A673 (cell line): ENCODE data around the gene HDAC4. TPM values are rescaled to one million over a fixed set of nuclear protein-coding genes. Genes with fewer than 3 reads are reported as not detected.
"Not testable (repeated sequence)": the region's sequence is repeated elsewhere in the genome, so short reads cannot be mapped to it uniquely, and the experiment has no call there.

Experiments
- BruUV-seq: library from RNA; stranded (reverse); fragments of 400-500 nt; replicated peaks from 2 replicates; lab custom pipeline; 2021; lab: Mats Ljungman, UMichigan
- CTCF ChIA-PET: fragments of 300-600 bp; sonication (Branson Sonifier 250); formaldehyde crosslinking; loops from one replicate; lab custom pipeline; 2022; ENCODE audit warnings: antibody characterized with exemption; lab: Charles Lee
- POLR2A ChIA-PET: fragments of 300-600 bp; sonication (Branson Sonifier 250); formaldehyde crosslinking; loops from one replicate; lab custom pipeline; 2022; ENCODE audit warnings: antibody characterized with exemption; ENCODE audit not compliant: low non-redundant PET; lab: Charles Lee
- DNase-seq: peaks from one replicate; pipeline ENCODE4 v3.0.0-alpha.2; 2015; ENCODE audit warnings: low spot score
- H3K27ac ChIP-seq: fragments of 200-600 bp; sonication (generic); 2 replicates; pipeline ENCODE4 v1.5.1; 2016; ENCODE audit warnings: mixed run types, low read depth, mild to moderate bottlenecking, mixed read lengths, antibody characterized with exemption, low read length; ENCODE audit not compliant: poor library complexity, severe bottlenecking
- H3K27me3 ChIP-seq: fragments of 200-600 bp; sonication (generic); replicated peaks from 2 replicates; pipeline ENCODE4 v1.6.1; 2017; ENCODE audit warnings: mixed run types, low read depth, mild to moderate bottlenecking, mixed read lengths, antibody characterized with exemption, low read length; ENCODE audit not compliant: insufficient read depth, poor library complexity
- H3K36me3 ChIP-seq: fragments of 200-600 bp; sonication (generic); 2 replicates; pipeline ENCODE4 v1.6.1; 2016; ENCODE audit warnings: mixed run types, mild to moderate bottlenecking, mixed read lengths, antibody characterized with exemption, low read length; ENCODE audit not compliant: insufficient read depth, poor library complexity, severe bottlenecking
- H3K4me1 ChIP-seq: fragments of 200-600 bp; sonication (generic); 2 replicates; pipeline ENCODE4 v1.6.1; 2017; ENCODE audit warnings: mixed run types, mild to moderate bottlenecking, mixed read lengths, antibody characterized with exemption, low read length; ENCODE audit not compliant: insufficient read depth, poor library complexity, severe bottlenecking
- H3K4me3 ChIP-seq: fragments of 200-600 bp; sonication (generic); 2 replicates; pipeline ENCODE4 v1.5.1; 2016; ENCODE audit warnings: low read depth, mixed run types, mild to moderate bottlenecking, mixed read lengths, low read length; ENCODE audit not compliant: poor library complexity, severe bottlenecking
- H3K9me3 ChIP-seq: fragments of 200-600 bp; sonication (generic); 2 replicates; pipeline ENCODE4 v1.6.1; 2016; ENCODE audit warnings: mixed run types, low read depth, mild to moderate bottlenecking, mixed read lengths, antibody characterized with exemption, low read length; ENCODE audit not compliant: poor library complexity, severe bottlenecking
- EZH2 ChIP-seq: fragments of 200-600 bp; sonication (generic); IDR thresholded peaks from 2 replicates; pipeline ENCODE4 v1.6.1; 2017; ENCODE audit warnings: borderline replicate concordance, low read depth, mild to moderate bottlenecking, mixed read lengths, antibody characterized with exemption, low read length; ENCODE audit not compliant: poor library complexity, severe bottlenecking
- intact Hi-C: fragments of 100-400 bp; cut with micrococcal nuclease; formaldehyde crosslinking; loops from one replicate; pipeline ENCODE4 v1.10.0; 2022; ENCODE audit not compliant: unreplicated experiment
- total RNA-seq: library from RNA; stranded (reverse); gene quantifications from 2 replicates; pipeline ENCODE4 v1.2.3, GENCODE V29; 2021
- TF ChIP-seq, protein P1 (sequence below): fragments of 300-800, 200-600 bp; sonication (generic); conservative IDR thresholded peaks from 2 replicates; pipeline ENCODE4 v1.5.1; 2017; ENCODE audit warnings: low read depth, mild to moderate bottlenecking, antibody characterized with exemption, low read length, moderate library complexity, mixed read lengths

HDAC4 gene
- total RNA-seq, 1 experiment from 2014 or later: 40.0 TPM

DNA sequence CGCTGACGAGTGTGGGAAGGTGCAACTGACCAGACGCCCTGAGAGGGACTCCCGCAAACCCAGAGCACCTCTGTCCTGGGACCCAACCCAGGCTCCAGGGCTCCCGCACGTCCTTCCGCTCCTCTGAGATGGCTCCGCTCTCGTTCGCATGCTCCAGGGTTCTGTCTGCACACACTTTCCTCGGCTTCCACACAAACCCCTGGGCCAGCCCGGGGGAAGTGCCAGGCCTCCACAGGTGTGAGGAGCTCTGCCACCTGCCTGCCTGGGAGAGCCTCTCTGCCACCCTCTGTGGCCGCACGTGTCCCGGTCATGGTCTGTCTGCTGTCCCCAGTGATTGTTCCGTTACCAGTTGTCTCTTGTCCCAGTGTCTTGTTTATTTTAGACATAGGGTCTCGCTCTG lies 222.9 kb downstream of the HDAC4 start:
- DNase-seq: no peak
- BruUV-seq: no TSS peak
- TF ChIP-seq, protein P1, sequence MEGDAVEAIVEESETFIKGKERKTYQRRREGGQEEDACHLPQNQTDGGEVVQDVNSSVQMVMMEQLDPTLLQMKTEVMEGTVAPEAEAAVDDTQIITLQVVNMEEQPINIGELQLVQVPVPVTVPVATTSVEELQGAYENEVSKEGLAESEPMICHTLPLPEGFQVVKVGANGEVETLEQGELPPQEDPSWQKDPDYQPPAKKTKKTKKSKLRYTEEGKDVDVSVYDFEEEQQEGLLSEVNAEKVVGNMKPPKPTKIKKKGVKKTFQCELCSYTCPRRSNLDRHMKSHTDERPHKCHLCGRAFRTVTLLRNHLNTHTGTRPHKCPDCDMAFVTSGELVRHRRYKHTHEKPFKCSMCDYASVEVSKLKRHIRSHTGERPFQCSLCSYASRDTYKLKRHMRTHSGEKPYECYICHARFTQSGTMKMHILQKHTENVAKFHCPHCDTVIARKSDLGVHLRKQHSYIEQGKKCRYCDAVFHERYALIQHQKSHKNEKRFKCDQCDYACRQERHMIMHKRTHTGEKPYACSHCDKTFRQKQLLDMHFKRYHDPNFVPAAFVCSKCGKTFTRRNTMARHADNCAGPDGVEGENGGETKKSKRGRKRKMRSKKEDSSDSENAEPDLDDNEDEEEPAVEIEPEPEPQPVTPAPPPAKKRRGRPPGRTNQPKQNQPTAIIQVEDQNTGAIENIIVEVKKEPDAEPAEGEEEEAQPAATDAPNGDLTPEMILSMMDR: no peak
- no peak for TF ChIP-seq EZH2

DNA sequence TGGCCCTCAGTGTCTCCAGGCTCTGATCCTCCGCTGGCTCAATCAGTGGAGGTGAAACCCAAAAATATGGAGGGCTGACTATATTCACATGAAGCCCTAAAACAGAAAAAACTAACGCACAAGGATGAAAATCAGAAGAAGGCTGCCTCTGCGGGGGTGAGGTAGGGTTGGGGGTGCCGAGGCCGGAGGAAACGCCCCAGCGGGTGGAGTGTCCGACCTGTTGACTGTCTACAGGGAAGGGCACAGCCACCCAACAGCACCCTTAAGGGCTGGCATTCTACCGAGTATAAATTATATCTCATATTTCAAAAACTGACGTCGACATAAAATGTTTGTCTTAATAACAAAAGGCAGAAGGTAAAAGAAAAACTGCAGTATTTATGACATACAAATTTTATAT lies 223.5 kb downstream of the HDAC4 start:
- BruUV-seq: no TSS peak
- no peaks in the 10 kb centered on the region for H3K4me1 ChIP-seq
- TF ChIP-seq, protein P1: no peak
- no peak for TF ChIP-seq EZH2
- no peaks in the 10 kb centered on the region for H3K36me3 ChIP-seq
- DNase-seq: no peak
- intact Hi-C loops: no loop called here
- no peaks in the 10 kb centered on the region for H3K27me3 ChIP-seq
- no peak overlapping the region for H3K27ac ChIP-seq
- H3K4me3 ChIP-seq: no peak overlapping the region
- POLR2A ChIA-PET: no interaction called here
- CTCF ChIA-PET: no interaction called here
- peaks cover 9% of the 10 kb centered on the region for H3K9me3 ChIP-seq

More for the DNA sequence above, 222.9 kb downstream of the HDAC4 start:
- no peak overlapping the region for H3K27ac ChIP-seq
- peaks cover 3% of the 10 kb centered on the region for H3K9me3 ChIP-seq
- POLR2A ChIA-PET: no interaction called here
- intact Hi-C loops: no loop called here
- no peaks in the 10 kb centered on the region for H3K27me3 ChIP-seq
- CTCF ChIA-PET: no interaction called here
- no peaks in the 10 kb centered on the region for H3K4me1 ChIP-seq
- no peaks in the 10 kb centered on the region for H3K36me3 ChIP-seq
- H3K4me3 ChIP-seq: no peak overlapping the region

DNA sequence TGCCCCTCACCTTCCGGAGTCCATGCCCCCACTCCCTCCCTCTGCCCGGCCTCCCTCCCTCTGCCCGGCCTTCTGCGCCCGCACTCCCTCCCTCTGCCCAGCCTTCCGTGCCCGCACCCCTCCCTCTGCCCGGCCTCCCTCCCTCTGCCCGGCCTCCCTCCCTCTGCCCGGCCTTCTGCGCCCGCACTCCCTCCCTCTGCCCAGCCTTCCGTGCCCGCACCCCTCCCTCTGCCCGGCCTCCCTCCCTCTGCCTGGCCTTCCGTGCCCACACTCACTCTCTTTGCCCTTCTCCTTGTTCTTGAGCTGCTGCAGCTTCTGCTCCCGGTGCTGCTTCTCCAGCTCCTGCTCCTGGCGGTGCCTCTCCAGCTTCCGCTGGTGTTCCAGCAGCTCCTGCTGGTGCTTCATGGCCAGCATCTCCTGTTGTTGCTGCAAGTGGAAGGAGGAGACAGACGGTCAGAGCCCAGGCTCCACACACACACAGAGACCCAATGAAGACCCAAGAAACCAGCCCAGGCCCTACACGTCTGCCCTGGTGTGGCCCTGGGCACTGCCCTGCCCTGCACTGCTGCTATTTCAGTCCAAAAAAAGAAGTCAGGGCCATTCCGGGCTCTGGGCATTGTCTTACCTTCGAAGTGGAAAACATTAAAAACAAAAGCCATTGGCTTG lies 224.5 kb downstream of the HDAC4 start:
- H3K27me3 ChIP-seq, POLR2A ChIA-PET, H3K4me3 ChIP-seq, H3K4me1 ChIP-seq, H3K27ac ChIP-seq, H3K36me3 ChIP-seq, intact Hi-C loops, CTCF ChIA-PET, DNase-seq, BruUV-seq: not testable (repeated sequence)
- peaks cover 17% of the 10 kb centered on the region for H3K9me3 ChIP-seq

DNA sequence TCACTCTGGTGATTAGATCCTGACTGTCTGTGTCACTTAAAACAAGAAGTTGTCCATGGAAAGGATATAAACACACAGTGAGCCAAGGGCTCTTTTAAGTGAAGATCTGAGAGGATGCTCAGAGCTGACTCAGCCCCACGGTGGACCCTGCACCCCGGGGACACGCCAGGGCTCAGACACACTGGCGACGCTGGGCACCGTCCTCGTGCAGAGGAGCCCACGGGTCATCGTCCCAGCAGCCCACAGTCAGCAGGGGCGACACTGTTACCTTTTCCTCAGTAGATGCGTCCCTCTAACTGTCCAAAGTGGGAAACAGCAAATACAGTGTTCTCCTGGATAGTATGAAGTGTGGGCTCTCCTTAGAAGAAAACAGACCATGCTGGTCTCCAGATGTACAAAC lies 225.6 kb downstream of the HDAC4 start:
- peaks cover 25% of the 10 kb centered on the region for H3K9me3 ChIP-seq
- peaks cover 9% of the 10 kb centered on the region for H3K36me3 ChIP-seq
- CTCF ChIA-PET: no interaction called here
- POLR2A ChIA-PET: no interaction called here
- H3K27ac ChIP-seq: no peak overlapping the region
- TF ChIP-seq, protein P1: no peak
- TF ChIP-seq EZH2: no peak
- no peak for DNase-seq
- intact Hi-C loops: no loop called here
- no TSS peak for BruUV-seq
- H3K27me3 ChIP-seq: no peaks in the 10 kb centered on the region
- no peak overlapping the region for H3K4me3 ChIP-seq
- no peaks in the 10 kb centered on the region for H3K4me1 ChIP-seq
